Measurements from ENCODE around the gene NAGLU.
"Not testable (repeated sequence)": the region's sequence is repeated elsewhere in the genome, so short reads cannot be mapped to it uniquely, and the experiment has no call there.

NAGLU gene

GRCh38 chr17:42526031-42526444, 10.0 kb upstream of the NAGLU start:
- CTCF ChIA-PET = interaction anchor here (1.0 to 1.4 kb wide), 2 partner anchors 120 to 304 kb away, joined by 3 to 4 read pairs; no protein-coding TSS in a partner anchor
- Mint-ChIP-seq H3K27ac (no peak overlapping the region), H3K9me3 (no peaks in the 10 kb centered on the region), H3K4me3 (no peak overlapping the region), H3K27me3 (peaks cover 34% of the 10 kb centered on the region), H3K36me3 (no peaks in the 10 kb centered on the region), H3K4me1 (peaks cover 35% of the 10 kb centered on the region)
- no peak for DNase-seq

GRCh38 chr17:42527932-42528331, 8.1 kb upstream of the NAGLU start:
- CTCF ChIA-PET = interaction anchor here (0.6 to 1.9 kb wide), 24 partner anchors 8 to 409 kb away, joined by 3 to 9 read pairs (median 4); partner anchors contain the start of genes CAVIN1 and NAGLU
- peak overlapping the region; percentile 52 for H3K27ac Mint-ChIP-seq
- H3K4me3 Mint-ChIP-seq = no peak overlapping the region
- H3K27me3 Mint-ChIP-seq = peaks cover 30% of the 10 kb centered on the region
- no peaks in the 10 kb centered on the region for H3K9me3 Mint-ChIP-seq
- no peaks in the 10 kb centered on the region for H3K36me3 Mint-ChIP-seq
- H3K4me1 Mint-ChIP-seq = peaks cover 44% of the 10 kb centered on the region
- no peak for DNase-seq

- Mint-ChIP-seq H3K27ac (peak overlapping the region; percentile 49), H3K4me1 (peaks cover 46% of the 10 kb centered on the region), H3K9me3 (no peaks in the 10 kb centered on the region), H3K27me3 (peaks cover 36% of the 10 kb centered on the region), H3K4me3 (no peak overlapping the region), H3K36me3 (no peaks in the 10 kb centered on the region)
- CTCF ChIA-PET = interaction anchor here (0.7 to 1.2 kb wide), 2 partner anchors 12 to 800 kb away, joined by 3 read pairs; no protein-coding TSS in a partner anchor
- DNase-seq = no peak
Measured at GRCh38 chr17:42529061-42529460, 7.0 kb upstream of the NAGLU start.

GRCh38 chr17:42530952-42531454, 5.0 kb upstream of the NAGLU start:
- Mint-ChIP-seq H3K36me3 (no peaks in the 10 kb centered on the region), H3K4me3 (peak overlapping the region; percentile 70), H3K4me1 (peaks cover 53% of the 10 kb centered on the region), H3K27me3 (peaks cover 42% of the 10 kb centered on the region), H3K27ac (peak overlapping the region; percentile 33), H3K9me3 (no peaks in the 10 kb centered on the region)
- DNase-seq = no peak
- CTCF ChIA-PET = interaction anchor here (0.6 to 3.2 kb wide), 7 partner anchors 9 to 217 kb away, joined by 3 to 15 read pairs (median 3); partner anchors contain the start of genes MLX and PSMC3IP

- peak; percentile 65 for DNase-seq
- Mint-ChIP-seq H3K4me3 (peak overlapping the region; percentile 70), H3K36me3 (no peaks in the 10 kb centered on the region), H3K4me1 (peaks cover 54% of the 10 kb centered on the region), H3K27ac (peak overlapping the region; percentile 77), H3K9me3 (no peaks in the 10 kb centered on the region), H3K27me3 (peaks cover 38% of the 10 kb centered on the region)
- CTCF ChIA-PET = interaction anchor here (0.6 to 3.2 kb wide), 3 partner anchors 8 to 11 kb away, joined by 3 to 15 read pairs (median 3); no protein-coding TSS in a partner anchor
Measured at GRCh38 chr17:42531455-42532354, 4.3 kb upstream of the NAGLU start.

- CTCF ChIA-PET = interaction anchor here (0.7 to 1.4 kb wide), 3 partner anchors 8 to 112 kb away, joined by 3 to 6 read pairs (median 5); partner anchors contain the start of gene CAVIN1
- peak overlapping the region; percentile 75 for H3K4me3 Mint-ChIP-seq
- DNase-seq = no peak
- no peaks in the 10 kb centered on the region for H3K9me3 Mint-ChIP-seq
- peak overlapping the region; percentile 84 for H3K27ac Mint-ChIP-seq
- H3K27me3 Mint-ChIP-seq = peaks cover 29% of the 10 kb centered on the region
- H3K4me1 Mint-ChIP-seq = peaks cover 57% of the 10 kb centered on the region
- peaks cover 8% of the 10 kb centered on the region for H3K36me3 Mint-ChIP-seq
Measured at GRCh38 chr17:42535155-42536047, 640 bp upstream of the NAGLU start.

- peaks cover 12% of the 10 kb centered on the region for H3K36me3 Mint-ChIP-seq
- H3K27me3 Mint-ChIP-seq = peaks cover 26% of the 10 kb centered on the region
- peak; percentile 86 for DNase-seq
- H3K27ac Mint-ChIP-seq = peak overlapping the region; percentile 87
- CTCF ChIA-PET = interaction anchor here (0.7 to 1.4 kb wide), 4 partner anchors 9 to 113 kb away, joined by 3 to 6 read pairs (median 4); partner anchors contain the start of gene CAVIN1
- peak overlapping the region; percentile 83 for H3K4me3 Mint-ChIP-seq
- H3K9me3 Mint-ChIP-seq = no peaks in the 10 kb centered on the region
- peaks cover 57% of the 10 kb centered on the region for H3K4me1 Mint-ChIP-seq
Measured at GRCh38 chr17:42536372-42537155, 523 bp downstream of the NAGLU start.

- CTCF ChIA-PET = interaction anchor here (1.4 kb wide), 1 partner anchor 10 kb away, joined by 3 read pairs; no protein-coding TSS in a partner anchor
- Mint-ChIP-seq H3K27me3 (peaks cover 23% of the 10 kb centered on the region), H3K4me3 (peak overlapping the region; percentile 83), H3K4me1 (peaks cover 60% of the 10 kb centered on the region), H3K9me3 (no peaks in the 10 kb centered on the region), H3K27ac (peak overlapping the region; percentile 87), H3K36me3 (peaks cover 13% of the 10 kb centered on the region)
- DNase-seq = no peak
Measured at GRCh38 chr17:42537156-42537805, 1.2 kb downstream of the NAGLU start.

- Mint-ChIP-seq H3K4me3 (peak overlapping the region; percentile 83), H3K9me3 (no peaks in the 10 kb centered on the region), H3K4me1 (peaks cover 64% of the 10 kb centered on the region), H3K27me3 (peaks cover 19% of the 10 kb centered on the region), H3K36me3 (peaks cover 14% of the 10 kb centered on the region), H3K27ac (peak overlapping the region; percentile 73)
- CTCF ChIA-PET = interaction anchor here (1.4 kb wide), 1 partner anchor 11 kb away, joined by 3 read pairs; no protein-coding TSS in a partner anchor
- no peak for DNase-seq
Measured at GRCh38 chr17:42537826-42538451, 1.9 kb downstream of the NAGLU start.

- Mint-ChIP-seq H3K4me1 (peaks cover 63% of the 10 kb centered on the region), H3K4me3 (no peak overlapping the region), H3K9me3 (no peaks in the 10 kb centered on the region), H3K27me3 (peaks cover 16% of the 10 kb centered on the region), H3K27ac (no peak overlapping the region), H3K36me3 (peaks cover 17% of the 10 kb centered on the region)
- DNase-seq = no peak
- CTCF ChIA-PET = no interaction called here
Measured at GRCh38 chr17:42538482-42538881, 2.4 kb downstream of the NAGLU start.

- H3K27ac Mint-ChIP-seq = peak overlapping the region; percentile 69
- peaks cover 22% of the 10 kb centered on the region for H3K36me3 Mint-ChIP-seq
- CTCF ChIA-PET = interaction anchor here (1.0 to 1.3 kb wide), 4 partner anchors 9 to 280 kb away, joined by 3 read pairs; no protein-coding TSS in a partner anchor
- not testable (repeated sequence) for H3K4me3 Mint-ChIP-seq, H3K9me3 Mint-ChIP-seq, DNase-seq, H3K27me3 Mint-ChIP-seq
- H3K4me1 Mint-ChIP-seq = peaks cover 58% of the 10 kb centered on the region
Measured at GRCh38 chr17:42540558-42540957, 4.5 kb downstream of the NAGLU start.
